Endothelial cell (in vitro differentiated cells): Measurements from ENCODE around the gene GRHPR. TPM values are rescaled to one million over a fixed set of nuclear protein-coding genes. Genes with fewer than 3 reads are reported as not detected.

Source experiments
- DNase-seq: peaks from one replicate; pipeline ENCODE4 v3.0.0; 2021; ENCODE audit warnings: low spot score
- H3K27ac Mint-ChIP-seq: one replicate; pipeline ENCODE4 v1.8.0; 2021; ENCODE audit warnings: mixed read lengths, inconsistent platforms; ENCODE audit not compliant: unreplicated experiment
- H3K27me3 Mint-ChIP-seq: one replicate; pipeline ENCODE4 v1.8.0; 2021; ENCODE audit warnings: mild to moderate bottlenecking, moderate library complexity, mixed read lengths, inconsistent platforms; ENCODE audit not compliant: unreplicated experiment
- H3K36me3 Mint-ChIP-seq: one replicate; pipeline ENCODE4 v1.8.0; 2021; ENCODE audit warnings: mild to moderate bottlenecking, low read depth, mixed read lengths, inconsistent platforms; ENCODE audit not compliant: unreplicated experiment
- H3K4me1 Mint-ChIP-seq: one replicate; pipeline ENCODE4 v1.8.0; 2021; ENCODE audit warnings: mild to moderate bottlenecking, mixed read lengths, inconsistent platforms; ENCODE audit not compliant: unreplicated experiment
- H3K4me3 Mint-ChIP-seq: one replicate; pipeline ENCODE4 v1.8.0; 2021; ENCODE audit warnings: mild to moderate bottlenecking, mixed read lengths, inconsistent platforms; ENCODE audit not compliant: unreplicated experiment
- H3K9me3 Mint-ChIP-seq: one replicate; pipeline ENCODE4 v1.8.0; 2021; ENCODE audit warnings: mixed read lengths, inconsistent platforms; ENCODE audit not compliant: unreplicated experiment
- total RNA-seq: library from RNA; stranded (reverse); fragmentation: NEBNext Ultra II Directional; extraction: Animal tissue kit (Norgen Biotek cat#: 25700); gene quantifications from one replicate; pipeline ENCODE4 v1.2.1, GENCODE V29; 2021; ENCODE audit not compliant: unreplicated experiment
- TF ChIP-seq, protein P1 (sequence below): fragments of 200-600 bp; sonication (generic); IDR thresholded peaks from one replicate; pipeline ENCODE4 v1.5.0; 2021; ENCODE audit warnings: antibody characterized with exemption; ENCODE audit not compliant: unreplicated experiment

GRHPR gene
- total RNA-seq, 1 donor from 2014 or later: 81.5 TPM

GRCh38 chr9:37417857-37418618 is 4.5 kb upstream of the GRHPR start:
- no peak for DNase-seq
- Mint-ChIP-seq H3K4me3 (no peak overlapping the region), H3K36me3 (no peaks in the 10 kb centered on the region), H3K27ac (no peak overlapping the region), H3K27me3 (peaks cover 7% of the 10 kb centered on the region), H3K9me3 (no peaks in the 10 kb centered on the region), H3K4me1 (peaks cover 12% of the 10 kb centered on the region)
- TF ChIP-seq, protein P1, sequence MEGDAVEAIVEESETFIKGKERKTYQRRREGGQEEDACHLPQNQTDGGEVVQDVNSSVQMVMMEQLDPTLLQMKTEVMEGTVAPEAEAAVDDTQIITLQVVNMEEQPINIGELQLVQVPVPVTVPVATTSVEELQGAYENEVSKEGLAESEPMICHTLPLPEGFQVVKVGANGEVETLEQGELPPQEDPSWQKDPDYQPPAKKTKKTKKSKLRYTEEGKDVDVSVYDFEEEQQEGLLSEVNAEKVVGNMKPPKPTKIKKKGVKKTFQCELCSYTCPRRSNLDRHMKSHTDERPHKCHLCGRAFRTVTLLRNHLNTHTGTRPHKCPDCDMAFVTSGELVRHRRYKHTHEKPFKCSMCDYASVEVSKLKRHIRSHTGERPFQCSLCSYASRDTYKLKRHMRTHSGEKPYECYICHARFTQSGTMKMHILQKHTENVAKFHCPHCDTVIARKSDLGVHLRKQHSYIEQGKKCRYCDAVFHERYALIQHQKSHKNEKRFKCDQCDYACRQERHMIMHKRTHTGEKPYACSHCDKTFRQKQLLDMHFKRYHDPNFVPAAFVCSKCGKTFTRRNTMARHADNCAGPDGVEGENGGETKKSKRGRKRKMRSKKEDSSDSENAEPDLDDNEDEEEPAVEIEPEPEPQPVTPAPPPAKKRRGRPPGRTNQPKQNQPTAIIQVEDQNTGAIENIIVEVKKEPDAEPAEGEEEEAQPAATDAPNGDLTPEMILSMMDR: no peak

DNA sequence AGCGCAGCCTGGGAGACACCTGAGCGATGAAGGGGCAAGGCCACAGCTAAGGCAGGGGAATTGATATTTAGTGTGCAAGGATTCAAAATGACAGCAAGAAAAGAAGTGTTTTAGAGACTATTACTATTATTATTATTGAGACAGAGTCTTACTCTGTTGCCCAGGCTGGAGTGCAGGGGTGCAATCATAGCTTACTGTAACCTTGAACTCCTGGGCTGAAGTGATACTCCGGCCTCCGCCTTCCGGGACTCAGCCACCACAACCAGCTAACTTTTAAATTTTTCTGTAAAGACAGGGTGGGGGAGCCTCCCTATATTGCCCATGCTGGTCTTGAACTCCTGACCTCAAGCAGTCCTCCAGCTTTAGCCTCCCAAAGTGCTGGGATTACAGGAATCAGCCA is 3.3 kb upstream of the GRHPR start:
- TF ChIP-seq, protein P1: no peak
- H3K9me3 Mint-ChIP-seq: no peaks in the 10 kb centered on the region
- H3K36me3 Mint-ChIP-seq: no peaks in the 10 kb centered on the region
- H3K4me3 Mint-ChIP-seq: no peak overlapping the region
- H3K27me3 Mint-ChIP-seq: peaks cover 4% of the 10 kb centered on the region
- no peak overlapping the region for H3K27ac Mint-ChIP-seq
- DNase-seq: no peak
- peaks cover 18% of the 10 kb centered on the region for H3K4me1 Mint-ChIP-seq

DNA sequence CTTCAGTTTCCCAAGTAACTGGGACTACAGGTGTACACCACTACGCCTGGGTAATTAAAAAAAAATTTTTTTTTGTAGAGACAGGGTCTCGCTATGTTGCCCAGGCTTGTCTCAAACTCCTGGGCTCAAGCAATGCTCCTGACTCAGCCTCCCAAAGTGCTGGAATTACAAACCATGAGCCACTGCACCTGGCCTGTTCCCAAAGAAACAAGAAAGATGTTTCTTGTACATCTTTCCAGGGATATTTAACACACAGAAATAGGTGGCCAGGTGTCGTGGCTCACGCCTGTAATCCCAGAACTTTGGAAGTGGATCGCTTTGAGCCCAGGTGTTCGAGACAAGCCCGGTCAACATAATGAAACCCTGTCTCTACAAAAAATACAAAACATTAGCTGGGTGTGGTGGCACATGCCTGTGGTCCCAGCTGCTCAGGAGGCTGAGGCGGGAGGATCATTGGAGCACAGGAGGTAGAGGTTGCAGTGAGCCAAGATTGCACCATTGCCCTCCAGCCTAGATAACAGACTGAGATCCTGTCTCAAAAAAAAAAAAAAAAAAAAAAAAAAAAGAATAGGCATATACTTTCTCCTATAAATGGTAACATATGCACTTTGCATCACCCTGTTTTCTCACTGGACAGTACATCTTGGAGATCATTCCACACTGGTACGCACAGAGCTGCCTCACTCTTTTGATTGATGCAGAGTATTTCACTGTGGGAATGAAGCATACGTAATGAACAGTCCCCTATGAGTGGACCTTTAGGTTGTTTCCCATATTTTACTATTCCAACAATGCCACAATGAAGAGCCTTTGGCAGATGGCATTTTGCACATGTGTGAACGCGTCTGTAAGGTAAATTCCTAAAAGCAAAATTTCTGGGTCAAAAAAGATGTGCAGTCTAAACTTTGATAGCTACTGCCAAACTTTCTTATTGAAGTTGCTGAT is 2.0 kb upstream of the GRHPR start:
- no peaks in the 10 kb centered on the region for H3K9me3 Mint-ChIP-seq
- H3K27me3 Mint-ChIP-seq: peaks cover 4% of the 10 kb centered on the region
- TF ChIP-seq, protein P1: no peak
- H3K4me3 Mint-ChIP-seq: no peak overlapping the region
- peaks cover 14% of the 10 kb centered on the region for H3K4me1 Mint-ChIP-seq
- H3K27ac Mint-ChIP-seq: no peak overlapping the region
- DNase-seq: no peak
- H3K36me3 Mint-ChIP-seq: no peaks in the 10 kb centered on the region

- Mint-ChIP-seq H3K4me3 (peak overlapping the region; percentile 94), H3K27ac (peak overlapping the region; percentile 11), H3K9me3 (no peaks in the 10 kb centered on the region), H3K4me1 (peaks cover 14% of the 10 kb centered on the region), H3K36me3 (peaks cover 11% of the 10 kb centered on the region), H3K27me3 (peaks cover 4% of the 10 kb centered on the region)
- no peak for DNase-seq
- TF ChIP-seq, protein P1: no peak
Observed at GRCh38 chr9:37421914-37422288, 595 bp upstream of the GRHPR start.
